ENCODE data around the gene RPTOR. TPM values are rescaled to one million over a fixed set of nuclear protein-coding genes. Genes with fewer than 3 reads are reported as not detected.

Gene RPTOR
- total RNA-seq, 4 donors from 2014 or later = 18.7 to 35.4 (median 21.0) TPM

- no peak for TF ChIP-seq CTCF (IDR thresholded peaks at IDR 0.05; ENCODE audit: low read depth)
These were observed 42.2 kb downstream of the RPTOR start for GRCh38 chr17:80586846-80587228.

GRCh38 chr17:80588702-80589383, 44.2 kb downstream of the RPTOR start:
- no peak for TF ChIP-seq CTCF (IDR thresholded peaks at IDR 0.05; ENCODE audit: low read depth)

- TF ChIP-seq CTCF (IDR thresholded peaks at IDR 0.05; ENCODE audit: low read depth) = no peak
These were observed 47.1 kb downstream of the RPTOR start for GRCh38 chr17:80591788-80592187.

GRCh38 chr17:80592243-80592642, 47.6 kb downstream of the RPTOR start:
- no peak for TF ChIP-seq CTCF (IDR thresholded peaks at IDR 0.05; ENCODE audit: low read depth)

DNA sequence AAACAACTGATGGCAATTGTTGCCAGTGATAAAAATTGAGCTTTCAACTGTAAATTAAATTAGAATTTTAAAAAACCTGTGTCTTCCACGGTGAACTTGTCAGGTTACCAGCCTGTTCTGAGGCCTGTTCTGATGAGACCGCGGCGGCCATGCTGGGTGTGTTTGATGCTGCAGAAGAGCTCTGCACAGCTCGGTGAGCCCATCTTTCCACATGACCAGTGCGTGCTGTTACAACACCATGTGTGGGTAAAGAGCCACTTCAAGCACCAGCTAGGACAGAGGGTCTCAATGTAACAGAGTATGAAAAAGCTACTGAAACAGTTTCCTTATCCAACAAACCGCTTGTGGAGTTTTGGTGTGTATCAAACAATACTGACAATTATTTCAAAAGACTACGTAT, 48.5 kb downstream of the RPTOR start:
- no peak for TF ChIP-seq CTCF (IDR thresholded peaks at IDR 0.05; ENCODE audit: low read depth)

DNA sequence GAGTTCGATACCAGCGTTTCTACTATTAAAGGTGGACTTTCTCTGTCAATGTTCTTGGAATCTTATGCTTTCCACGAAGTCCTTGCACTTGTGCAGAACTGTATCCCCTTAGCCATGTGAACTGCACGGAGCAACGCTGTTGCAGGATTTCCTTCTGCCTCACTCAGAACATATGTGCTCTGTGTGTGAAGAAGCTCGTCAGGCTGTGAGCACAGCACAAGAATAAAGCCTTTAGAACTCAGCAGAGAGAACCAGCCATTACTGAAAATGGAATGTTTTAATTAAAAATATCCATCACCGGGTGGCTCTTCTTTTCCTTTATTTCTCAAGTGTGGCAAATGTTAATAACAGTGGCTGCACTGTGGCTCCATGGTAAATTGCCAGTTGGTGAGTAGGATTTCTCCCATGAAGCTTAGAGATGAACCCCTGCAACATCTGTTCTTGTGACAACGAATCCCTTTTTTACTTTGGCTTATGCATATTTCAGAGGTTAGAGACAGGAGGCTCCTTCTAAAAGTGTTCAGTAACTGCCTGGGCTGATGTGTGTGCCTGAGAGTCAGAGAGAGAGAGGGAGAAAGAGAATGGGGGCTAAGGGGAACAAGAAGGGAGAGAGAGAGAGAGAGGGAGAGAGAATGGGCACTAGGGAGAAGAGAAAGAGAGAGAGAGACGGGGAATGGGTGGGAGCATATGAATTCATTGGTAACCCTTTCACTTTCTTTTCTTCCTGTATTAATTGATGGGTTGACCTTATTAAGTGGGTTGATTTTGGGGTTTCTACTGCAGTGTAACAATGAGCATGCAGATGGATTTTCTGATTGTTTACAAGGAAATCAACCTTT, 50.0 kb downstream of the RPTOR start:
- no peak for TF ChIP-seq CTCF (IDR thresholded peaks at IDR 0.05; ENCODE audit: low read depth)

DNA sequence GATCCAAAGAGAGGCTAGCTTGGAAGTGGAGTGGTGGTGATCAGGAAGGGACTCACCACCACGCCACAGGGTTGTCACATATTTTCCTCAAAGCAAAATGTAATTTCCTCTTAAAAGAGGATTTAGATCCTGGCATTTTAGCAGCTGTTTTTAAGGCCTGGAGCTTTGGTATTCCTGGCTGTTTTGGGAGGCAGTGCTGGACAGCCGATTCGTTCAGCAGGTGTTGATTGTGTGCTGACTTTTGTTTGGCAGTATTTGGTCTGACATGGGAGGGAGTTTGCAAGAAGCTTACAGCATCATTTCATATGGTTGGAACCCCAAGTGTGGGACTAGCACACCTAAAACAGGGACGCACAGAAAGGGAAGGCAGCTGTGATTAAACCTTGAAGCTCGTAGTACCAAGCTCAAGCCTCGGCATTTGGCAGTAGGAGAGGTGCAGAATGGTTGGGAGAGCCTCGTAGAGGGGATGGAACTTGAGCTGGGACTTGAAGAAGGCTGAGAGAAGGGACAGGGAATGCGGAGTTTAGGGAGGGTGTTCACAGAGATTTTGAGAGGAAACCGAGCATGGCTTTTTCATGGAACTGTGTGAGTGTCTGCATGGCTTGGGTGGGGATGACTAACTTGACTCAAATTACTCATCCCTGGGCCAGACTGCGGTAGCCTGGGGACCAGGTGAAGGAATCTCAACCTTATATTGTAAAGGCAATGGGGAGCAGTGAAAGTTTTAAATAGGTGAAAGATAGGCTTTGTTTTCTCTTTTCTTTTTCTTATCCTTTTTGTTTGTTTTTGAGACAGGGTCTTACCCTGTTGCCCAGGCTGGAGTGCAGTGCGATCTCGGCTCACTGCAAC, 52.3 kb downstream of the RPTOR start:
- TF ChIP-seq CTCF (IDR thresholded peaks at IDR 0.05; ENCODE audit: low read depth) = no peak
